ENCODE measurements around the gene PRRT2. TPM values are rescaled to one million over a fixed set of nuclear protein-coding genes. Genes with fewer than 3 reads are reported as not detected.

Gene PRRT2
- total and polyA plus RNA-seq, 10 of the 15 experiments (the other 5 are each of a cell fraction or from before 2014, with no cell fraction given) = 0.08 to 0.49 (median 0.12) TPM; not detected in 4

DNA sequence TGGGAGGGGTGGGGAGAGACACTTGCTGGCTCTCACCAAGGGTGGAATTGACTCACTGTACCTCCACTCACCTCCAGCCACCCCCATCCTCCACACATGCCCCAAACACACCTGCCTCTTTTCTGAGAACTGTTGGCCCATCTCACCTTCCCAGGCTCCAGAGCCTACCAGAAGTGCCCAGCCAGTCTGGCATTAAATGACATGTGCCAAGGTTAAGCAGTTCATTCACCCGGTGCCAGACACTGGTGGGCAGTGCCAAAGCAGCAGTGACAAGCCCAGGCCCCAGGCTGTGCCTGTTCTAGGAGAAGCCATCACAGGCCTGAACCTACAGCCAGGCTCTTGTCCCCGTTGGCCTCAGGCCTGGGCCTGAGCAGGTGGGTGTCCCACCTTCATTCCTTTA lies 19.5 kb downstream of the PRRT2 start:
- no peak for DNase-seq (ENCODE audit: low read depth, low spot score)
- 66% methylated on average over 2 of the region's 2 CpGs for WGBS (ENCODE audit: insufficient coverage, insufficient replicate concordance, low lambda C conversion rate, missing lambda C conversion rate)
- Histone ChIP-seq H3K36me3 (ENCODE audit: control insufficient read depth in 2 of 2, insufficient read depth in 2 of 2, low read length in 1 of 2) (peaks cover 8 to 11% of the 10 kb centered on the region in 2 experiments; a peak in 3 of 4 replicates), H3K27ac (ENCODE audit: control insufficient read depth, insufficient read depth) (no peak overlapping the region), H3K27me3 (replicated peaks in 1 of 2; ENCODE audit: control insufficient read depth in 2 of 2, insufficient read depth in 2 of 2, low read length in 1 of 2) (no peaks in the 10 kb centered on the region), H3K4me1 (ENCODE audit: control insufficient read depth, insufficient read depth, low read length) (no peaks in the 10 kb centered on the region), H3K9me3 (replicated peaks; ENCODE audit: control insufficient read depth, insufficient read depth, low read length) (no peaks in the 10 kb centered on the region), H3K9ac (ENCODE audit: control insufficient read depth, insufficient read depth, low read length) (no peak overlapping the region), H4K20me1 (ENCODE audit: control insufficient read depth, insufficient read depth) (no peaks in the 10 kb centered on the region), H3K4me3 (no peak overlapping the region), H3K79me2 (ENCODE audit: control insufficient read depth, insufficient read depth, low read length) (no peaks in the 10 kb centered on the region; the same call in 1 of the 2 replicates), H2AFZ (ENCODE audit: control insufficient read depth, low read depth, low read length) (no peak overlapping the region), H3K4me2 (ENCODE audit: control insufficient read depth, insufficient read depth) (no peak overlapping the region)
- no TSS peak for BruUV-seq (replicated peaks)
- RAD21 ChIA-PET (ENCODE audit: unreplicated experiment) = no interaction called here
- POLR2A ChIA-PET = no interaction called here
- no peak for FAIRE-seq
- intact Hi-C loops (cut with micrococcal nuclease; ENCODE audit: unreplicated experiment) = no loop called here
- CTCF ChIA-PET = no interaction called here
- SMC1A ChIA-PET (ENCODE audit: uncharacterized antibody, unreplicated experiment) = no interaction called here
- ATAC-seq = no peak
- in situ Hi-C loops (cut with MboI) = no loop called here
- TF ChIP-seq EP300 (IDR thresholded peaks at IDR 0.05; ENCODE audit: borderline replicate concordance in 1 of 2, control insufficient read depth in 1 of 2, low read depth in 2 of 2, low read length in 2 of 2) = no peak
- TF ChIP-seq, protein P1, sequence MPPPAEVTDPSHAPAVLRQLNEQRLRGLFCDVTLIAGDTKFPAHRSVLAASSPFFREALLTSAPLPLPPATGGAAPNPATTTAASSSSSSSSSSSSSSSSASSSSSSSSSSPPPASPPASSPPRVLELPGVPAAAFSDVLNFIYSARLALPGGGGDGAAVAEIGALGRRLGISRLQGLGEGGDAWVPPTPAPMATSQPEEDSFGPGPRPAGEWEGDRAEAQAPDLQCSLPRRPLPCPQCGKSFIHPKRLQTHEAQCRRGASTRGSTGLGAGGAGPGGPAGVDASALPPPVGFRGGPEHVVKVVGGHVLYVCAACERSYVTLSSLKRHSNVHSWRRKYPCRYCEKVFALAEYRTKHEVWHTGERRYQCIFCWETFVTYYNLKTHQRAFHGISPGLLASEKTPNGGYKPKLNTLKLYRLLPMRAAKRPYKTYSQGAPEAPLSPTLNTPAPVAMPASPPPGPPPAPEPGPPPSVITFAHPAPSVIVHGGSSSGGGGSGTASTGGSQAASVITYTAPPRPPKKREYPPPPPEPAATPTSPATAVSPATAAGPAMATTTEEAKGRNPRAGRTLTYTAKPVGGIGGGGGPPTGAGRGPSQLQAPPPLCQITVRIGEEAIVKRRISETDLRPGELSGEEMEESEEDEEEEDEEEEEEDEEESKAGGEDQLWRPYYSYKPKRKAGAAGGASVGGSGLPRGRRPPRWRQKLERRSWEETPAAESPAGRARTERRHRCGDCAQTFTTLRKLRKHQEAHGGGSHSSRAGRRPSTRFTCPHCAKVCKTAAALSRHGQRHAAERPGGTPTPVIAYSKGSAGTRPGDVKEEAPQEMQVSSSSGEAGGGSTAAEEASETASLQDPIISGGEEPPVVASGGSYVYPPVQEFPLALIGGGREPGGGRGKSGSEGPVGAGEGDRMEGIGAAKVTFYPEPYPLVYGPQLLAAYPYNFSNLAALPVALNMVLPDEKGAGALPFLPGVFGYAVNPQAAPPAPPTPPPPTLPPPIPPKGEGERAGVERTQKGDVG (CRISPR knock-in tag; IDR thresholded peaks at IDR 0.05) = no peak
- TF ChIP-seq, protein P2, sequence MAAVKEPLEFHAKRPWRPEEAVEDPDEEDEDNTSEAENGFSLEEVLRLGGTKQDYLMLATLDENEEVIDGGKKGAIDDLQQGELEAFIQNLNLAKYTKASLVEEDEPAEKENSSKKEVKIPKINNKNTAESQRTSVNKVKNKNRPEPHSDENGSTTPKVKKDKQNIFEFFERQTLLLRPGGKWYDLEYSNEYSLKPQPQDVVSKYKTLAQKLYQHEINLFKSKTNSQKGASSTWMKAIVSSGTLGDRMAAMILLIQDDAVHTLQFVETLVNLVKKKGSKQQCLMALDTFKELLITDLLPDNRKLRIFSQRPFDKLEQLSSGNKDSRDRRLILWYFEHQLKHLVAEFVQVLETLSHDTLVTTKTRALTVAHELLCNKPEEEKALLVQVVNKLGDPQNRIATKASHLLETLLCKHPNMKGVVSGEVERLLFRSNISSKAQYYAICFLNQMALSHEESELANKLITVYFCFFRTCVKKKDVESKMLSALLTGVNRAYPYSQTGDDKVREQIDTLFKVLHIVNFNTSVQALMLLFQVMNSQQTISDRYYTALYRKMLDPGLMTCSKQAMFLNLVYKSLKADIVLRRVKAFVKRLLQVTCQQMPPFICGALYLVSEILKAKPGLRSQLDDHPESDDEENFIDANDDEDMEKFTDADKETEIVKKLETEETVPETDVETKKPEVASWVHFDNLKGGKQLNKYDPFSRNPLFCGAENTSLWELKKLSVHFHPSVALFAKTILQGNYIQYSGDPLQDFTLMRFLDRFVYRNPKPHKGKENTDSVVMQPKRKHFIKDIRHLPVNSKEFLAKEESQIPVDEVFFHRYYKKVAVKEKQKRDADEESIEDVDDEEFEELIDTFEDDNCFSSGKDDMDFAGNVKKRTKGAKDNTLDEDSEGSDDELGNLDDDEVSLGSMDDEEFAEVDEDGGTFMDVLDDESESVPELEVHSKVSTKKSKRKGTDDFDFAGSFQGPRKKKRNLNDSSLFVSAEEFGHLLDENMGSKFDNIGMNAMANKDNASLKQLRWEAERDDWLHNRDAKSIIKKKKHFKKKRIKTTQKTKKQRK (IDR thresholded peaks at IDR 0.05; ENCODE audit: low read depth, low read length) = no peak
- TF ChIP-seq PRDM15 (CRISPR knock-in tag; IDR thresholded peaks at IDR 0.05) = no peak
- no peak for TF ChIP-seq CHD2 (IDR thresholded peaks at IDR 0.05; ENCODE audit: borderline replicate concordance, low read depth, low read length)
- TF ChIP-seq EGR1 (IDR thresholded peaks at IDR 0.05; ENCODE audit: borderline replicate concordance in 1 of 2, low read depth in 2 of 2, low read length in 2 of 2) = no peak
- no peak for TF ChIP-seq IKZF2 (IDR thresholded peaks at IDR 0.05)
- TF ChIP-seq NFIC (IDR thresholded peaks at IDR 0.05; ENCODE audit: low read depth, low read length) = no peak
- TF ChIP-seq MXI1 (IDR thresholded peaks at IDR 0.05; ENCODE audit: low read depth, low read length) = no peak
- TF ChIP-seq RELA (IDR thresholded peaks at IDR 0.05; ENCODE audit: borderline replicate concordance, partially characterized antibody) = no peak
- TF ChIP-seq GATAD2B (conservative IDR thresholded peaks at IDR 0.05; ENCODE audit: low read depth) = no peak
- no peak for TF ChIP-seq TCF3 (IDR thresholded peaks at IDR 0.05; ENCODE audit: borderline replicate concordance, insufficient read depth, low read depth, low read length)
- TF ChIP-seq FOS (IDR thresholded peaks at IDR 0.05; ENCODE audit: borderline replicate concordance, extremely low read depth, insufficient read length) = no peak
- TF ChIP-seq POLR2AphosphoS5 (IDR thresholded peaks at IDR 0.05; ENCODE audit: low read length) = no peak

Data from GM12878 (cell line).